Colonic mucosa (tissue), 4 donors: ENCODE data around the gene TMPRSS3. TPM values are rescaled to one million over a fixed set of nuclear protein-coding genes. Genes with fewer than 3 reads are reported as not detected.

Source experiments
- DNase-seq: peaks from one replicate; pipeline ENCODE4 v3.0.0-alpha.2; 2020
- H3K27ac ChIP-seq: fragments of 200-600 bp; one replicate; pipeline ENCODE4 v1.8.0; 2021
- H3K27me3 ChIP-seq: fragments of 200-600 bp; one replicate; pipeline ENCODE4 v1.8.0; 2021
- H3K36me3 ChIP-seq: fragments of 200-600 bp; one replicate; pipeline ENCODE4 v1.8.0; 2021
- H3K4me1 ChIP-seq: fragments of 200-600 bp; one replicate; pipeline ENCODE4 v1.8.0; 2021; ENCODE audit warnings: mild to moderate bottlenecking
- H3K4me3 ChIP-seq: fragments of 200-600 bp; one replicate; pipeline ENCODE4 v1.8.0; 2021
- H3K9ac ChIP-seq, 2 donors: one replicate each; pipeline ENCODE4 v1.7.0; 2013; ENCODE audit warnings: control low read depth in 2 of 2, low read depth in 2 of 2, low read length in 2 of 2
- H3K9me3 ChIP-seq: fragments of 200-600 bp; one replicate; pipeline ENCODE4 v1.8.0; 2021
- intact Hi-C: fragments of 100-400 bp; cut with DNase I; formaldehyde crosslinking; loops from one replicate; pipeline ENCODE4 v1.14.1; 2022
- total RNA-seq, 2 donors: library from RNA; stranded (reverse); fragmentation: NEBNext Ultra II Directional in 1 of 2; extraction: Animal tissue kit (Norgen Biotek cat#: 25700) in 1 of 2; gene quantifications; one replicate each; pipeline ENCODE4 v1.2.1, GENCODE V29; 2021
- TF ChIP-seq, protein P1 (sequence below): fragments of 200-600 bp; IDR thresholded peaks from one replicate; pipeline ENCODE4 v1.8.0; 2022; ENCODE audit warnings: antibody characterized with exemption, mild to moderate bottlenecking
- donor health status: healthy.
- donor health status: DM: no; HTN: no; CAD: no.
- donor health status: DM: no; HTN: no; CAD: no.

Gene TMPRSS3
- total RNA-seq, 2 donors from 2014 or later = 0.82 to 1.2 TPM

DNA sequence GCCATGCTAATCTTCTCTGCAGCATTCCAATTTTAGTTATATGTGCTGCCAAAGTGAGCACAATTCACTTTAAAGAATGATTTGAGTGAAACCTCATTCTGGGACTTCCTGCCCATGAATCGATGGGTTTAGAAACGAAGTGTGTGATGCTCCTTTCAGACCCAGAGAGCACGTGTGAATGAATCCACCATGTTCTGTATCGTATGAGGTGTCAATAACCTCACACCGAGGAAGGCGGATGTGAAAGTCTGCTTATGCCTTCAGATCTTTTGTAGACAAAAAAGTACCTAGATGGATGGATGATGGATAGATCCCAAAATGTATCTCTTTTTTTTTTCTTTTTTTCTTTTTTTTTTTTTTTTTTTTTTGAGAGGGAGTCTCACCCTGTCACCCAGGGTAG, 21.7 kb upstream of the TMPRSS3 start:
- intact Hi-C loops = no loop called here
- Histone ChIP-seq H3K36me3 (no peaks in the 10 kb centered on the region), H3K4me1 (no peaks in the 10 kb centered on the region), H3K9me3 (no peaks in the 10 kb centered on the region), H3K9ac (no peak overlapping the region), H3K27me3 (no peaks in the 10 kb centered on the region), H3K4me3 (no peak overlapping the region), H3K27ac (no peak overlapping the region)
- no peak for DNase-seq
- TF ChIP-seq, protein P1, sequence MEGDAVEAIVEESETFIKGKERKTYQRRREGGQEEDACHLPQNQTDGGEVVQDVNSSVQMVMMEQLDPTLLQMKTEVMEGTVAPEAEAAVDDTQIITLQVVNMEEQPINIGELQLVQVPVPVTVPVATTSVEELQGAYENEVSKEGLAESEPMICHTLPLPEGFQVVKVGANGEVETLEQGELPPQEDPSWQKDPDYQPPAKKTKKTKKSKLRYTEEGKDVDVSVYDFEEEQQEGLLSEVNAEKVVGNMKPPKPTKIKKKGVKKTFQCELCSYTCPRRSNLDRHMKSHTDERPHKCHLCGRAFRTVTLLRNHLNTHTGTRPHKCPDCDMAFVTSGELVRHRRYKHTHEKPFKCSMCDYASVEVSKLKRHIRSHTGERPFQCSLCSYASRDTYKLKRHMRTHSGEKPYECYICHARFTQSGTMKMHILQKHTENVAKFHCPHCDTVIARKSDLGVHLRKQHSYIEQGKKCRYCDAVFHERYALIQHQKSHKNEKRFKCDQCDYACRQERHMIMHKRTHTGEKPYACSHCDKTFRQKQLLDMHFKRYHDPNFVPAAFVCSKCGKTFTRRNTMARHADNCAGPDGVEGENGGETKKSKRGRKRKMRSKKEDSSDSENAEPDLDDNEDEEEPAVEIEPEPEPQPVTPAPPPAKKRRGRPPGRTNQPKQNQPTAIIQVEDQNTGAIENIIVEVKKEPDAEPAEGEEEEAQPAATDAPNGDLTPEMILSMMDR = no peak

DNA sequence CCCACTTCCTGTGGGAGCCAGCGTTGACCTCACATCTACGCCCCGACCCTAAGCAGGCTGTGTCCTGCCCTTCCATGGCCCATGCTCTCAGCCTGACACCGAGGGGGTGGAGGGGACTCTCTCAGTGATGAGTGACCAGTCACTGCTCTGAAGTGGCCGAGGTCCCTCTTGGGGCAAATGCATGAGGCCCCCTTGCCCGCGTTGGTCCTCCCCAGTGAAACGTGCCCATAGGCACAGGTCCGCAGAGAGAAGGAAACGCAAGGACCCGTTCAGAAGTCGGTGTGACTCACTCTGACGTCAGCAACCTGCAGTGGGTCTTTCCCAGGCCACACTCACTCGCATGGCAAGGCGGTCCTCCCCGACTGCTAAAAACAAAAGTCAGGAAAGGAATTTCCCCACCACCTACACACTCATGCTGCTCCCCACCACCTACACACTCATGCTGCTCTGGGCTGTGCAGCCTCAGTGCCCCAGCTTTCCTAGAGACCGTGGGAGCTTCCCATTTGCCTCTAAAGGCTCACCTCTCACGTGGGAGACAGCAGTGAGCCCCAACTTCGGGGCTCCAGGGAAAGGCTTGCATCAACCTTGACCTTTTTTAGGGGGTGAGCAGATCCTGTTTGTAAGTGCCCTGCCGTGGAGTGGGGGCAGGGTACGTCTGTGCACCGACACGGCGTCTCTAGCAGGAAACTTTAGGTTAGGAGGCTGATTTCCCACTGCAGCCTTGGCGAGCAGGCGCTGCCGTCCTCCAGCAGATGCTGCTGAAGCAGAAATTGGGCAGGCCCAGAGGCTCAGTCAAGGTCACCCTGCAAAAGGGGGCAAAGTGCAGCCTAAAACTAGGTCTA, 19.3 kb upstream of the TMPRSS3 start:
- no peak for DNase-seq

DNA sequence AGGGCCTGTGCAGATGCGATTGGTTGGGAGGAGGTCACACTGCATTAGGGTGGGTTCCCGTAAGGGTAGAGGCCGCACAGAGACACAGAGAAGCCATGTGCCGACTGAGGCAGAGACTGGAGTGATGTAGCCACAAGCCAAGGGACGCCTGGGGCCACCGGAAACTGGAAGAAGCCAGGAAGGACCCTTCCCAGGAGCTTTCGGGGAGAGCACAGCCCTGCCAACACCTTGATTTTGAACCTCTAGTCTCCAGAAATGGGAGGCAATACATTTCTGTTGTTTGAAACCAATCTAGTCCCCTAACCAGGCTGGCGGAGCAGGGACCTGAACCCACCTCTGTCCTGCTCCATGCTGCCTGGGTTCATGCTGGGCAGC, 18.7 kb upstream of the TMPRSS3 start:
- no peak overlapping the region for H3K9ac ChIP-seq
- H3K9me3 ChIP-seq = no peaks in the 10 kb centered on the region
- H3K27ac ChIP-seq = no peak overlapping the region
- H3K4me3 ChIP-seq = no peak overlapping the region
- H3K4me1 ChIP-seq = no peaks in the 10 kb centered on the region
- intact Hi-C loops = no loop called here
- H3K27me3 ChIP-seq = no peaks in the 10 kb centered on the region
- TF ChIP-seq, protein P1 = no peak
- DNase-seq = no peak
- no peaks in the 10 kb centered on the region for H3K36me3 ChIP-seq

More for the DNA sequence above, 19.3 kb upstream of the TMPRSS3 start:
- TF ChIP-seq, protein P1 = no peak
- H3K9me3 ChIP-seq = no peaks in the 10 kb centered on the region
- H3K4me3 ChIP-seq = no peak overlapping the region
- no peaks in the 10 kb centered on the region for H3K36me3 ChIP-seq
- no peaks in the 10 kb centered on the region for H3K27me3 ChIP-seq
- H3K9ac ChIP-seq = no peak overlapping the region
- H3K27ac ChIP-seq = no peak overlapping the region
- H3K4me1 ChIP-seq = no peaks in the 10 kb centered on the region
- intact Hi-C loops = no loop called here

DNA sequence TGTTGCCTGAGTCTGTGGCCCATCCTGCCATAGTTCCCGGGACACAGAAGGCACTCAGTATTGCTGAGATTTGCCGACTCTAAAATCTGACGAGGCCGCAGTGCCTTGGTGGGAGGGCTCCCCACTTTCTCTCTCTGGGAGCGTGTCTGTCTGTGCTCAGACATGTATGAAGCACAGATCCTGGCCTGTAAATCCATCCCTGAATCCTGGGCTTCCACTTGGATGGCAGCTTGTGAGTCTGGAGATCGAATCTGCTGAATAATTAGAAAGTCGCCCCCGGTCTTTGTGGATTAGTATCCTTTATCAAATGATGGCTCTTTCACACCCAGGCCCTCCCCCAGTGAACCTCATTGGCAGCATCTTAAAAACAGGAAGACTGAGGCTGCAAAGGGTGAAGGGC, 18.2 kb upstream of the TMPRSS3 start:
- H3K36me3 ChIP-seq = no peaks in the 10 kb centered on the region
- H3K27me3 ChIP-seq = no peaks in the 10 kb centered on the region
- intact Hi-C loops = no loop called here
- H3K4me1 ChIP-seq = no peaks in the 10 kb centered on the region
- no peak overlapping the region for H3K27ac ChIP-seq
- H3K9me3 ChIP-seq = no peaks in the 10 kb centered on the region
- no peak for DNase-seq
- TF ChIP-seq, protein P1 = no peak
- no peak overlapping the region for H3K4me3 ChIP-seq
- H3K9ac ChIP-seq = no peak overlapping the region

DNA sequence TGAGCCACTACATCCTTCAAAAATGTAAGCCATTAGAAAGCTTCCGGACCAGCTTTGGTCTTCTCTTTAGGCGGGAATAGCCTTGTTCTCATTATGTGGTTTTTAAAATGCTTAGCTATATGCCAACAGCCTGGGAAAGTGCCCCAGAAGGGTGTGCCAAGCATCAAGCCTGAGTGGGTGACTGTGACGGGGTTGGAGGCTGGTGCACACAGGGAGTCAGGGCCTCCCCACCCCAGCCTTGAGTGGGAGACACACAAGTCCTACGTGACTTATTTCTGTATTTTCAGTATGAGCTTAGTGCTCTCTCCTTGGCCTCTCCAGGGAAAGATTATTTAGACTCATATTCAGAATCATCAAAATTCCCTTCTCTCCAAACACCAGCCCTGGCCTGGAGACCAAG, 17.6 kb upstream of the TMPRSS3 start:
- no peak for DNase-seq
- Histone ChIP-seq H3K4me1 (no peaks in the 10 kb centered on the region), H3K9ac (no peak overlapping the region), H3K4me3 (no peak overlapping the region), H3K27me3 (no peaks in the 10 kb centered on the region), H3K27ac (no peak overlapping the region), H3K36me3 (no peaks in the 10 kb centered on the region), H3K9me3 (no peaks in the 10 kb centered on the region)
- TF ChIP-seq, protein P1 = no peak
- intact Hi-C loops = no loop called here
